SH-SY5Y (cell line): Measurements from ENCODE around the gene TFEB.

ENCODE experiments used
- GATA2 ChIP-seq: IDR thresholded peaks from 2 replicates; pipeline ENCODE4 v1.6.1; 2011; ENCODE audit warnings: mild to moderate bottlenecking, low read depth, low read length
- GATA3 ChIP-seq: IDR thresholded peaks from 2 replicates; pipeline ENCODE4 v1.6.1; 2011; ENCODE audit warnings: low read depth, mild to moderate bottlenecking, low read length, moderate library complexity

DNA sequence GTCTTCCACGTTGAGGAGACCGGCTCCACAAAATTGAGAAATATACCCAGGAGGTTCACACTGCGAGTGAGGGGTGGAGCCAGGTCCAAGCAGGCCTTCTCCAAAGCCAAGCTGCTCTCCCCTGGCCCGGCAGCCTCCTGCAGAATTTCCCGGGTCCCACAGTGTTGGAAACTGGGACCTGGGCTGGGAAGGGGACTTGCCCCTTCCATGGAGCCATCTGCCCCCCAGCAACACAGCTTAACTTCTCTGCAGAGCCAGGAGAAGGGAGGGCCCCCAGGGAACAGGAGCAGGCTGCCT, 61.8 kb downstream of the TFEB start:
- TF ChIP-seq GATA3 (no peak), GATA2 (no peak)
